ENCODE results near the gene RNU5D-1. TPM values are rescaled to one million over a fixed set of nuclear protein-coding genes. Genes with fewer than 3 reads are reported as not detected.
"Not testable (repeated sequence)": the region's sequence is repeated elsewhere in the genome, so short reads cannot be mapped to it uniquely, and the experiment has no call there.

The RNU5D-1 gene
- total and polyA plus RNA-seq, 8 donors: 3.4 to 4.7 TPM; not detected in 6

- Histone ChIP-seq H3K36me3 (no peaks in the 10 kb centered on the region), H3K27ac (no peak overlapping the region), H3K9me3 (no peaks in the 10 kb centered on the region), H3K4me3 (no peak overlapping the region), H3K4me1 (peaks cover 0 to 7% of the 10 kb centered on the region in 2 donors), H3K27me3 (no peaks in the 10 kb centered on the region)
- TF ChIP-seq CTCF (IDR thresholded peaks at IDR 0.05): no peak
- ATAC-seq (peak; percentile 32), DNase-seq (no peak)
- intact Hi-C loops (cut with DNase I): no loop called here
These were observed 30.4 kb downstream of the RNU5D-1 start for GRCh38 chr1:44700573-44700972.

- H3K27ac ChIP-seq; H3K9me3 ChIP-seq; H3K4me1 ChIP-seq; H3K36me3 ChIP-seq; H3K4me3 ChIP-seq; intact Hi-C loops (cut with DNase I); H3K27me3 ChIP-seq; ATAC-seq: not testable (repeated sequence)
- peak in 1 of 4 donors; percentile 0 for DNase-seq
These were observed 31.6 kb downstream of the RNU5D-1 start for GRCh38 chr1:44699375-44699774.

GRCh38 chr1:44698138-44698537, 32.8 kb downstream of the RNU5D-1 start:
- no peak for TF ChIP-seq CTCF (IDR thresholded peaks at IDR 0.05)
- no peak for ATAC-seq
- intact Hi-C loops (cut with DNase I): no loop called here

GRCh38 chr1:44696789-44697345, 34.1 kb downstream of the RNU5D-1 start:
- TF ChIP-seq CTCF (IDR thresholded peaks at IDR 0.05): no peak
- peak; percentile 53 for ATAC-seq
- Histone ChIP-seq H3K4me3 (no peak overlapping the region), H3K9me3 (no peaks in the 10 kb centered on the region), H3K27ac (no peak overlapping the region), H3K36me3 (no peaks in the 10 kb centered on the region), H3K27me3 (no peaks in the 10 kb centered on the region), H3K4me1 (peaks cover 0 to 7% of the 10 kb centered on the region in 2 donors)
- intact Hi-C loops (cut with DNase I): no loop called here
- peak in 1 of 4 donors; percentile 41 for DNase-seq

More at GRCh38 chr1:44698138-44698537, 32.8 kb downstream of the RNU5D-1 start:
- no peak for DNase-seq
- H3K27me3 ChIP-seq: no peaks in the 10 kb centered on the region
- no peak overlapping the region for H3K4me3 ChIP-seq
- no peaks in the 10 kb centered on the region for H3K9me3 ChIP-seq
- no peaks in the 10 kb centered on the region for H3K36me3 ChIP-seq
- H3K4me1 ChIP-seq: peaks cover 0 to 7% of the 10 kb centered on the region in 2 donors
- H3K27ac ChIP-seq: no peak overlapping the region

- Histone ChIP-seq H3K27me3 (no peaks in the 10 kb centered on the region), H3K4me1 (peaks cover 0 to 7% of the 10 kb centered on the region in 2 donors), H3K36me3 (no peaks in the 10 kb centered on the region), H3K27ac (no peak overlapping the region), H3K4me3 (no peak overlapping the region), H3K9me3 (no peaks in the 10 kb centered on the region)
- no peak for DNase-seq
- ATAC-seq: no peak
- intact Hi-C loops (cut with DNase I): no loop called here
- TF ChIP-seq CTCF (IDR thresholded peaks at IDR 0.05): no peak
These were observed 34.9 kb downstream of the RNU5D-1 start for GRCh38 chr1:44696101-44696500.

- Histone ChIP-seq H3K4me1 (peaks cover 0 to 7% of the 10 kb centered on the region in 2 donors), H3K9me3 (no peaks in the 10 kb centered on the region), H3K27me3 (no peaks in the 10 kb centered on the region), H3K27ac (no peak overlapping the region), H3K36me3 (no peaks in the 10 kb centered on the region), H3K4me3 (no peak overlapping the region)
- no peak for ATAC-seq
- no peak for TF ChIP-seq CTCF (IDR thresholded peaks at IDR 0.05)
- DNase-seq: no peak
- intact Hi-C loops (cut with DNase I): no loop called here
These were observed 35.3 kb downstream of the RNU5D-1 start for GRCh38 chr1:44695671-44696070.
